Subcutaneous abdominal adipose tissue (tissue), 5 donors: Measurements from ENCODE around the gene ADARB2.

Source experiments
- H3K27ac ChIP-seq: one replicate; pipeline ENCODE4 v1.7.0; 2013; ENCODE audit warnings: low read depth, mild to moderate bottlenecking, inconsistent platforms, low read length, moderate library complexity
- H3K27me3 ChIP-seq, 5 donors: one replicate each; pipeline ENCODE4 v1.7.0; 2013; ENCODE audit warnings: low read length in 5 of 5, inconsistent platforms in 1 of 5; ENCODE audit not compliant: control insufficient read depth in 5 of 5, insufficient read depth in 4 of 5
- H3K36me3 ChIP-seq, 5 donors: one replicate each; pipeline ENCODE4 v1.7.0; 2013; ENCODE audit warnings: low read length in 5 of 5; ENCODE audit not compliant: control insufficient read depth in 5 of 5, insufficient read depth in 5 of 5
- H3K4me1 ChIP-seq, 5 donors: one replicate each; pipeline ENCODE4 v1.7.0; 2013; ENCODE audit warnings: low read length in 5 of 5, mild to moderate bottlenecking in 3 of 5, moderate library complexity in 1 of 5; ENCODE audit not compliant: control insufficient read depth in 5 of 5, insufficient read depth in 5 of 5
- H3K4me3 ChIP-seq, 5 donors: one replicate each; pipeline ENCODE4 v1.7.0; 2013; ENCODE audit warnings: low read length in 5 of 5, low read depth in 1 of 5
- H3K9ac ChIP-seq, 5 donors: one replicate each; pipeline ENCODE4 v1.7.0; 2013; ENCODE audit warnings: low read length in 5 of 5, mild to moderate bottlenecking in 4 of 5, moderate library complexity in 3 of 5
- H3K9me3 ChIP-seq, 5 donors: one replicate each; pipeline ENCODE4 v1.7.0; 2013; ENCODE audit warnings: low read length in 5 of 5; ENCODE audit not compliant: control insufficient read depth in 5 of 5
- donor health status: healthy.
- donor health status: healthy.
- donor health status: healthy.
- donor health status: healthy.
- donor health status: healthy.

ADARB2 gene

GRCh38 chr10:1634239-1634638, 103.1 kb downstream of the ADARB2 start:
- peaks cover 0 to 7% (median 4%) of the 10 kb centered on the region in 5 donors for H3K9me3 ChIP-seq
- no peaks in the 10 kb centered on the region for H3K36me3 ChIP-seq
- no peak overlapping the region for H3K9ac ChIP-seq
- peaks cover 0 to 16% (median 11%) of the 10 kb centered on the region in 5 donors for H3K27me3 ChIP-seq
- H3K27ac ChIP-seq = no peak overlapping the region
- no peaks in the 10 kb centered on the region for H3K4me1 ChIP-seq
- H3K4me3 ChIP-seq = no peak overlapping the region

GRCh38 chr10:1633783-1634182, 103.5 kb downstream of the ADARB2 start:
- Histone ChIP-seq H3K36me3 (no peaks in the 10 kb centered on the region), H3K9ac (no peak overlapping the region), H3K4me3 (no peak overlapping the region), H3K27me3 (peaks cover 0 to 16% (median 11%) of the 10 kb centered on the region in 5 donors), H3K27ac (no peak overlapping the region), H3K4me1 (no peaks in the 10 kb centered on the region), H3K9me3 (peaks cover 0 to 7% (median 4%) of the 10 kb centered on the region in 5 donors)

- Histone ChIP-seq H3K4me1 (no peaks in the 10 kb centered on the region), H3K9ac (no peak overlapping the region), H3K9me3 (peaks cover 0 to 11% (median 8%) of the 10 kb centered on the region in 5 donors), H3K36me3 (no peaks in the 10 kb centered on the region), H3K27me3 (peaks cover 0 to 16% (median 11%) of the 10 kb centered on the region in 5 donors), H3K4me3 (no peak overlapping the region), H3K27ac (no peak overlapping the region)
Measured at GRCh38 chr10:1632596-1632995, 104.7 kb downstream of the ADARB2 start.

- Histone ChIP-seq H3K9me3 (peaks cover 0 to 12% (median 8%) of the 10 kb centered on the region in 5 donors), H3K27ac (no peak overlapping the region), H3K4me1 (no peaks in the 10 kb centered on the region), H3K27me3 (peaks cover 0 to 16% (median 11%) of the 10 kb centered on the region in 5 donors), H3K36me3 (no peaks in the 10 kb centered on the region), H3K4me3 (no peak overlapping the region), H3K9ac (no peak overlapping the region)
Measured at GRCh38 chr10:1632141-1632540, 105.2 kb downstream of the ADARB2 start.

- Histone ChIP-seq H3K36me3 (no peaks in the 10 kb centered on the region), H3K4me3 (no peak overlapping the region), H3K9me3 (peaks cover 0 to 12% (median 8%) of the 10 kb centered on the region in 5 donors), H3K27ac (no peak overlapping the region), H3K27me3 (peaks cover 0 to 16% (median 11%) of the 10 kb centered on the region in 5 donors), H3K9ac (no peak overlapping the region), H3K4me1 (no peaks in the 10 kb centered on the region)
Measured at GRCh38 chr10:1631282-1631681, 106.0 kb downstream of the ADARB2 start.

- peaks cover 0 to 12% (median 8%) of the 10 kb centered on the region in 5 donors for H3K9me3 ChIP-seq
- no peak overlapping the region for H3K4me3 ChIP-seq
- H3K36me3 ChIP-seq = no peaks in the 10 kb centered on the region
- H3K9ac ChIP-seq = no peak overlapping the region
- H3K27ac ChIP-seq = no peak overlapping the region
- no peaks in the 10 kb centered on the region for H3K4me1 ChIP-seq
- H3K27me3 ChIP-seq = peaks cover 0 to 14% (median 7%) of the 10 kb centered on the region in 5 donors
Measured at GRCh38 chr10:1630304-1630703, 107.0 kb downstream of the ADARB2 start.

GRCh38 chr10:1629326-1630198, 107.8 kb downstream of the ADARB2 start:
- no peak overlapping the region for H3K4me3 ChIP-seq
- peaks cover 0 to 12% (median 7%) of the 10 kb centered on the region in 5 donors for H3K27me3 ChIP-seq
- no peak overlapping the region for H3K27ac ChIP-seq
- H3K4me1 ChIP-seq = no peaks in the 10 kb centered on the region
- H3K36me3 ChIP-seq = no peaks in the 10 kb centered on the region
- no peak overlapping the region for H3K9ac ChIP-seq
- H3K9me3 ChIP-seq = peaks cover 0 to 12% (median 8%) of the 10 kb centered on the region in 5 donors

- H3K4me3 ChIP-seq = no peak overlapping the region
- no peaks in the 10 kb centered on the region for H3K4me1 ChIP-seq
- peaks cover 0 to 12% (median 8%) of the 10 kb centered on the region in 5 donors for H3K9me3 ChIP-seq
- peaks cover 0 to 7% (median 5%) of the 10 kb centered on the region in 5 donors for H3K27me3 ChIP-seq
- H3K27ac ChIP-seq = no peak overlapping the region
- H3K9ac ChIP-seq = no peak overlapping the region
- H3K36me3 ChIP-seq = no peaks in the 10 kb centered on the region
Measured at GRCh38 chr10:1628757-1629156, 108.6 kb downstream of the ADARB2 start.

GRCh38 chr10:1627945-1628344, 109.4 kb downstream of the ADARB2 start:
- peaks cover 0 to 7% (median 4%) of the 10 kb centered on the region in 5 donors for H3K27me3 ChIP-seq
- H3K36me3 ChIP-seq = no peaks in the 10 kb centered on the region
- H3K27ac ChIP-seq = no peak overlapping the region
- no peaks in the 10 kb centered on the region for H3K4me1 ChIP-seq
- H3K9ac ChIP-seq = no peak overlapping the region
- H3K4me3 ChIP-seq = no peak overlapping the region
- peaks cover 0 to 12% (median 8%) of the 10 kb centered on the region in 5 donors for H3K9me3 ChIP-seq

GRCh38 chr10:1626835-1627234, 110.5 kb downstream of the ADARB2 start:
- Histone ChIP-seq H3K9ac (no peak overlapping the region), H3K9me3 (peaks cover 0 to 12% (median 4%) of the 10 kb centered on the region in 5 donors), H3K4me3 (no peak overlapping the region), H3K36me3 (no peaks in the 10 kb centered on the region), H3K27ac (no peak overlapping the region), H3K4me1 (no peaks in the 10 kb centered on the region), H3K27me3 (peaks cover 0 to 4% (median 0%) of the 10 kb centered on the region in 5 donors)
